GM23338 (cell line): Measurements from ENCODE around the gene KLK13. TPM values are rescaled to one million over a fixed set of nuclear protein-coding genes. Genes with fewer than 3 reads are reported as not detected.

ENCODE experiments used
- ATAC-seq: fragments of 200-7000 bp; cut with Tn5 transposase; 3 replicates; pipeline ENCODE4 v1.9.1; 2020
- DNase-seq: peaks from one replicate; pipeline ENCODE4 v3.0.0-alpha.2; 2015; ENCODE audit warnings: low spot score
- H2AFZ ChIP-seq: fragments of 200-600 bp; sonication (generic); 2 replicates; pipeline ENCODE4 v1.8.0; 2016; ENCODE audit warnings: antibody characterized with exemption, mild to moderate bottlenecking, moderate library complexity
- H3F3A ChIP-seq: fragments of 200-600 bp; sonication (generic); replicated peaks from 2 replicates; pipeline ENCODE4 v1.8.0; 2017; ENCODE audit warnings: antibody characterized with exemption, mixed run types, low read depth
- H3K27ac ChIP-seq: fragments of 200-600 bp; sonication (generic); 2 replicates; pipeline ENCODE4 v1.6.1; 2016; ENCODE audit warnings: low read depth
- H3K27me3 ChIP-seq: fragments of 200-600 bp; sonication (generic); 2 replicates; pipeline ENCODE4 v1.8.0; 2016; ENCODE audit warnings: mild to moderate bottlenecking, mixed run types, moderate library complexity; ENCODE audit not compliant: insufficient read depth
- H3K36me3 ChIP-seq: fragments of 200-600 bp; sonication (generic); 2 replicates; pipeline ENCODE4 v1.8.0; 2016; ENCODE audit warnings: mild to moderate bottlenecking; ENCODE audit not compliant: insufficient read depth
- H3K4me1 ChIP-seq: fragments of 200-600 bp; sonication (generic); 2 replicates; pipeline ENCODE4 v1.8.0; 2016; ENCODE audit warnings: mild to moderate bottlenecking, moderate library complexity; ENCODE audit not compliant: insufficient read depth
- H3K4me2 ChIP-seq: fragments of 200-600 bp; sonication (generic); 2 replicates; pipeline ENCODE4 v1.7.1; 2017; ENCODE audit warnings: mixed run types
- H3K4me3 ChIP-seq: fragments of 200-600 bp; sonication (generic); 2 replicates; pipeline ENCODE4 v1.6.1; 2016; ENCODE audit warnings: mixed run types
- H3K79me2 ChIP-seq: fragments of 200-600 bp; sonication (generic); replicated peaks from 2 replicates; pipeline ENCODE4 v1.8.0; 2017; ENCODE audit warnings: mild to moderate bottlenecking; ENCODE audit not compliant: insufficient read depth
- H3K9me2 ChIP-seq: fragments of 200-600 bp; sonication (generic); 2 replicates; pipeline ENCODE4 v1.8.0; 2017; ENCODE audit not compliant: insufficient read depth
- H4K20me1 ChIP-seq: fragments of 200-600 bp; sonication (generic); replicated peaks from 2 replicates; pipeline ENCODE4 v1.8.0; 2017; ENCODE audit warnings: mild to moderate bottlenecking; ENCODE audit not compliant: insufficient read depth
- H3K27ac Mint-ChIP-seq: 2 replicates; pipeline ENCODE4 v1.8.0; 2020; ENCODE audit warnings: inconsistent platforms, mild to moderate bottlenecking, moderate library complexity, mixed read lengths
- H3K27me3 Mint-ChIP-seq: 3 replicates; pipeline ENCODE4 v1.8.0; 2022; ENCODE audit warnings: low read depth, mild to moderate bottlenecking, moderate library complexity, mixed read lengths, inconsistent platforms; ENCODE audit not compliant: insufficient read depth, poor library complexity
- H3K36me3 Mint-ChIP-seq: 3 replicates; pipeline ENCODE4 v1.8.0; 2021; ENCODE audit warnings: low read depth, mild to moderate bottlenecking, inconsistent platforms, moderate library complexity, mixed read lengths
- H3K4me1 Mint-ChIP-seq: 3 replicates; pipeline ENCODE4 v1.8.0; 2020; ENCODE audit warnings: mild to moderate bottlenecking, inconsistent platforms, mixed read lengths
- H3K4me3 Mint-ChIP-seq: 3 replicates; pipeline ENCODE4 v1.8.0; 2021; ENCODE audit warnings: moderate library complexity, mild to moderate bottlenecking, inconsistent platforms, mixed read lengths
- H3K9me3 Mint-ChIP-seq: 3 replicates; pipeline ENCODE4 v1.8.0; 2020; ENCODE audit warnings: moderate library complexity, mild to moderate bottlenecking, inconsistent platforms, mixed read lengths
- CREB1 ChIP-seq: fragments of 250-450 bp; sonication (Bioruptor Pico); IDR thresholded peaks from 2 replicates; pipeline ENCODE4 v1.5.0; 2020; ENCODE audit warnings: low read depth, mild to moderate bottlenecking, moderate library complexity
- EZH2 ChIP-seq: fragments of 200-600 bp; sonication (generic); IDR thresholded peaks from one replicate; pipeline ENCODE4 v1.8.0; 2017; ENCODE audit warnings: antibody characterized with exemption, mild to moderate bottlenecking, low read depth; ENCODE audit not compliant: unreplicated experiment
- EZH2phosphoT487 ChIP-seq: fragments of 200-600 bp; sonication (generic); IDR thresholded peaks from one replicate; pipeline ENCODE4 v1.8.1; 2018; ENCODE audit warnings: antibody characterized with exemption; ENCODE audit not compliant: unreplicated experiment
- JUNB ChIP-seq: IDR thresholded peaks from one replicate; pipeline ENCODE4 v1.6.1; 2016; ENCODE audit warnings: antibody characterized with exemption; ENCODE audit not compliant: unreplicated experiment
- NANOG ChIP-seq: IDR thresholded peaks from 2 replicates; pipeline ENCODE4 v1.6.1; 2016; ENCODE audit warnings: antibody characterized with exemption, borderline replicate concordance
- POLR2AphosphoS5 ChIP-seq: IDR thresholded peaks from 2 replicates; pipeline ENCODE4 v1.6.1; 2016; ENCODE audit warnings: antibody characterized with exemption, low read depth
- STAT1 ChIP-seq: IDR thresholded peaks from one replicate; pipeline ENCODE4 v1.6.1; 2016; ENCODE audit warnings: antibody characterized with exemption; ENCODE audit not compliant: unreplicated experiment
- ZNF114 ChIP-seq: fragments of 250-450 bp; sonication (Bioruptor Pico); IDR thresholded peaks from 2 replicates; pipeline ENCODE4 v1.5.0; 2020; ENCODE audit warnings: mild to moderate bottlenecking, moderate library complexity
- ZNF331 ChIP-seq: fragments of 250-450 bp; sonication (Bioruptor Pico); IDR thresholded peaks from 2 replicates; pipeline ENCODE4 v1.5.0; 2020; ENCODE audit warnings: low read depth, mild to moderate bottlenecking, moderate library complexity
- polyA plus RNA-seq: library from polyadenylated mRNA; unstranded; fragments of >200 nt; fragmentation: Nextera tagmentation; extraction: Ambion mirVana; gene quantifications from 2 replicates; pipeline ENCODE4 v1.2.1, GENCODE V29; 2016
- total RNA-seq: library from RNA; depleted of rRNA; stranded (reverse); fragments of >200 nt; shearing (Covaris generic); gene quantifications from 2 replicates; pipeline ENCODE4 v1.2.3, GENCODE V29; 2014
- TF ChIP-seq, protein P1 (sequence below): IDR thresholded peaks from 2 replicates; pipeline ENCODE4 v1.6.1; 2016; ENCODE audit warnings: antibody characterized with exemption
- TF ChIP-seq, protein P2 (sequence below), 2 experiments: fragments of 200-600 bp in 1 of 2; sonication (generic) in 1 of 2; conservative IDR thresholded peaks; 2 replicates each; pipeline versions ENCODE4 v1.5.1 to v1.6.1; 2016 to 2017; ENCODE audit warnings: antibody characterized with exemption in 2 of 2, low read depth in 2 of 2, mild to moderate bottlenecking in 2 of 2, moderate library complexity in 1 of 2
- TF ChIP-seq, protein P3 (sequence below): fragments of 250-450 bp; sonication (Bioruptor Pico); IDR thresholded peaks from 2 replicates; pipeline ENCODE4 v1.5.0; 2020; ENCODE audit warnings: mild to moderate bottlenecking, moderate library complexity
- TF ChIP-seq, protein P4 (sequence below): IDR thresholded peaks from one replicate; pipeline ENCODE4 v1.6.1; 2018; ENCODE audit warnings: antibody characterized with exemption; ENCODE audit not compliant: unreplicated experiment

KLK13 gene
- total and polyA plus RNA-seq, 2 experiments from 2014 or later, result 4.5 to 5.7 TPM

DNA sequence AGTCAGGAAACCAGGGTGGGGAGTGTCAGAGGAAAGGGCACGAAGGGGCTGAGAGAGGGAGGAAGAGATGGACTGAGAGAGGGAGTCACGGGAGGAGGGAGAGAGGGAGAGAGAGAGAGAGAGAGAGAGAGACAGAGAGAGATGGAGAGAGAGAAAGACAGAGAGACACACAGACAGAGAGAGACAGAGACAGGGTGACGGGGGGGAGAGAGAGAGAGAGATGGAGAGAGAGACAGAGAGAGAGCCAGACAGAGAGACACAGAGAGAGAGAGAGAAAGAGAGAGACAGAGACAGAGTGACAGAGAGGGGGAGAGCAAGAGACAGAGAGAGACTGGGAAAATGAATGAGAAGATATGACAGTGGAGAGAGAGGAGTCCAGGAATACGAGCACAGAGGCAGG lies 18.3 kb upstream of the KLK13 start:
- H3K27ac Mint-ChIP-seq, result no peak overlapping the region
- Histone ChIP-seq H3K27me3 (no peaks in the 10 kb centered on the region), H3K4me2 (no peak overlapping the region), H3K4me3 (no peak overlapping the region), H3F3A (no peaks in the 10 kb centered on the region), H3K9me2 (no peaks in the 10 kb centered on the region), H4K20me1 (no peaks in the 10 kb centered on the region), H3K79me2 (no peaks in the 10 kb centered on the region), H2AFZ (no peak overlapping the region), H3K27ac (no peak overlapping the region), H3K36me3 (no peaks in the 10 kb centered on the region), H3K4me1 (no peaks in the 10 kb centered on the region)
- peaks cover 27% of the 10 kb centered on the region for H3K27me3 Mint-ChIP-seq
- no peaks in the 10 kb centered on the region for H3K9me3 Mint-ChIP-seq
- ATAC-seq (no peak), DNase-seq (no peak)
- no peak overlapping the region; the same call in 2 of the 3 replicates for H3K4me3 Mint-ChIP-seq
- no peaks in the 10 kb centered on the region; the same call in 2 of the 3 replicates for H3K36me3 Mint-ChIP-seq
- peaks cover 25% of the 10 kb centered on the region for H3K4me1 Mint-ChIP-seq
- no peak for TF ChIP-seq JUNB
- TF ChIP-seq CREB1 (CRISPR knock-in tag), result no peak
- TF ChIP-seq EZH2, result no peak
- no peak for TF ChIP-seq POLR2AphosphoS5
- TF ChIP-seq, protein P1, sequence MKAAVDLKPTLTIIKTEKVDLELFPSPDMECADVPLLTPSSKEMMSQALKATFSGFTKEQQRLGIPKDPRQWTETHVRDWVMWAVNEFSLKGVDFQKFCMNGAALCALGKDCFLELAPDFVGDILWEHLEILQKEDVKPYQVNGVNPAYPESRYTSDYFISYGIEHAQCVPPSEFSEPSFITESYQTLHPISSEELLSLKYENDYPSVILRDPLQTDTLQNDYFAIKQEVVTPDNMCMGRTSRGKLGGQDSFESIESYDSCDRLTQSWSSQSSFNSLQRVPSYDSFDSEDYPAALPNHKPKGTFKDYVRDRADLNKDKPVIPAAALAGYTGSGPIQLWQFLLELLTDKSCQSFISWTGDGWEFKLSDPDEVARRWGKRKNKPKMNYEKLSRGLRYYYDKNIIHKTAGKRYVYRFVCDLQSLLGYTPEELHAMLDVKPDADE, result no peak
- TF ChIP-seq NANOG, result no peak
- TF ChIP-seq, protein P2, sequence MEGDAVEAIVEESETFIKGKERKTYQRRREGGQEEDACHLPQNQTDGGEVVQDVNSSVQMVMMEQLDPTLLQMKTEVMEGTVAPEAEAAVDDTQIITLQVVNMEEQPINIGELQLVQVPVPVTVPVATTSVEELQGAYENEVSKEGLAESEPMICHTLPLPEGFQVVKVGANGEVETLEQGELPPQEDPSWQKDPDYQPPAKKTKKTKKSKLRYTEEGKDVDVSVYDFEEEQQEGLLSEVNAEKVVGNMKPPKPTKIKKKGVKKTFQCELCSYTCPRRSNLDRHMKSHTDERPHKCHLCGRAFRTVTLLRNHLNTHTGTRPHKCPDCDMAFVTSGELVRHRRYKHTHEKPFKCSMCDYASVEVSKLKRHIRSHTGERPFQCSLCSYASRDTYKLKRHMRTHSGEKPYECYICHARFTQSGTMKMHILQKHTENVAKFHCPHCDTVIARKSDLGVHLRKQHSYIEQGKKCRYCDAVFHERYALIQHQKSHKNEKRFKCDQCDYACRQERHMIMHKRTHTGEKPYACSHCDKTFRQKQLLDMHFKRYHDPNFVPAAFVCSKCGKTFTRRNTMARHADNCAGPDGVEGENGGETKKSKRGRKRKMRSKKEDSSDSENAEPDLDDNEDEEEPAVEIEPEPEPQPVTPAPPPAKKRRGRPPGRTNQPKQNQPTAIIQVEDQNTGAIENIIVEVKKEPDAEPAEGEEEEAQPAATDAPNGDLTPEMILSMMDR (conservative IDR thresholded peaks at IDR 0.05; ENCODE audit: low read depth in 2 of 2), result no peak
- no peak for TF ChIP-seq EZH2phosphoT487
- TF ChIP-seq, protein P3, sequence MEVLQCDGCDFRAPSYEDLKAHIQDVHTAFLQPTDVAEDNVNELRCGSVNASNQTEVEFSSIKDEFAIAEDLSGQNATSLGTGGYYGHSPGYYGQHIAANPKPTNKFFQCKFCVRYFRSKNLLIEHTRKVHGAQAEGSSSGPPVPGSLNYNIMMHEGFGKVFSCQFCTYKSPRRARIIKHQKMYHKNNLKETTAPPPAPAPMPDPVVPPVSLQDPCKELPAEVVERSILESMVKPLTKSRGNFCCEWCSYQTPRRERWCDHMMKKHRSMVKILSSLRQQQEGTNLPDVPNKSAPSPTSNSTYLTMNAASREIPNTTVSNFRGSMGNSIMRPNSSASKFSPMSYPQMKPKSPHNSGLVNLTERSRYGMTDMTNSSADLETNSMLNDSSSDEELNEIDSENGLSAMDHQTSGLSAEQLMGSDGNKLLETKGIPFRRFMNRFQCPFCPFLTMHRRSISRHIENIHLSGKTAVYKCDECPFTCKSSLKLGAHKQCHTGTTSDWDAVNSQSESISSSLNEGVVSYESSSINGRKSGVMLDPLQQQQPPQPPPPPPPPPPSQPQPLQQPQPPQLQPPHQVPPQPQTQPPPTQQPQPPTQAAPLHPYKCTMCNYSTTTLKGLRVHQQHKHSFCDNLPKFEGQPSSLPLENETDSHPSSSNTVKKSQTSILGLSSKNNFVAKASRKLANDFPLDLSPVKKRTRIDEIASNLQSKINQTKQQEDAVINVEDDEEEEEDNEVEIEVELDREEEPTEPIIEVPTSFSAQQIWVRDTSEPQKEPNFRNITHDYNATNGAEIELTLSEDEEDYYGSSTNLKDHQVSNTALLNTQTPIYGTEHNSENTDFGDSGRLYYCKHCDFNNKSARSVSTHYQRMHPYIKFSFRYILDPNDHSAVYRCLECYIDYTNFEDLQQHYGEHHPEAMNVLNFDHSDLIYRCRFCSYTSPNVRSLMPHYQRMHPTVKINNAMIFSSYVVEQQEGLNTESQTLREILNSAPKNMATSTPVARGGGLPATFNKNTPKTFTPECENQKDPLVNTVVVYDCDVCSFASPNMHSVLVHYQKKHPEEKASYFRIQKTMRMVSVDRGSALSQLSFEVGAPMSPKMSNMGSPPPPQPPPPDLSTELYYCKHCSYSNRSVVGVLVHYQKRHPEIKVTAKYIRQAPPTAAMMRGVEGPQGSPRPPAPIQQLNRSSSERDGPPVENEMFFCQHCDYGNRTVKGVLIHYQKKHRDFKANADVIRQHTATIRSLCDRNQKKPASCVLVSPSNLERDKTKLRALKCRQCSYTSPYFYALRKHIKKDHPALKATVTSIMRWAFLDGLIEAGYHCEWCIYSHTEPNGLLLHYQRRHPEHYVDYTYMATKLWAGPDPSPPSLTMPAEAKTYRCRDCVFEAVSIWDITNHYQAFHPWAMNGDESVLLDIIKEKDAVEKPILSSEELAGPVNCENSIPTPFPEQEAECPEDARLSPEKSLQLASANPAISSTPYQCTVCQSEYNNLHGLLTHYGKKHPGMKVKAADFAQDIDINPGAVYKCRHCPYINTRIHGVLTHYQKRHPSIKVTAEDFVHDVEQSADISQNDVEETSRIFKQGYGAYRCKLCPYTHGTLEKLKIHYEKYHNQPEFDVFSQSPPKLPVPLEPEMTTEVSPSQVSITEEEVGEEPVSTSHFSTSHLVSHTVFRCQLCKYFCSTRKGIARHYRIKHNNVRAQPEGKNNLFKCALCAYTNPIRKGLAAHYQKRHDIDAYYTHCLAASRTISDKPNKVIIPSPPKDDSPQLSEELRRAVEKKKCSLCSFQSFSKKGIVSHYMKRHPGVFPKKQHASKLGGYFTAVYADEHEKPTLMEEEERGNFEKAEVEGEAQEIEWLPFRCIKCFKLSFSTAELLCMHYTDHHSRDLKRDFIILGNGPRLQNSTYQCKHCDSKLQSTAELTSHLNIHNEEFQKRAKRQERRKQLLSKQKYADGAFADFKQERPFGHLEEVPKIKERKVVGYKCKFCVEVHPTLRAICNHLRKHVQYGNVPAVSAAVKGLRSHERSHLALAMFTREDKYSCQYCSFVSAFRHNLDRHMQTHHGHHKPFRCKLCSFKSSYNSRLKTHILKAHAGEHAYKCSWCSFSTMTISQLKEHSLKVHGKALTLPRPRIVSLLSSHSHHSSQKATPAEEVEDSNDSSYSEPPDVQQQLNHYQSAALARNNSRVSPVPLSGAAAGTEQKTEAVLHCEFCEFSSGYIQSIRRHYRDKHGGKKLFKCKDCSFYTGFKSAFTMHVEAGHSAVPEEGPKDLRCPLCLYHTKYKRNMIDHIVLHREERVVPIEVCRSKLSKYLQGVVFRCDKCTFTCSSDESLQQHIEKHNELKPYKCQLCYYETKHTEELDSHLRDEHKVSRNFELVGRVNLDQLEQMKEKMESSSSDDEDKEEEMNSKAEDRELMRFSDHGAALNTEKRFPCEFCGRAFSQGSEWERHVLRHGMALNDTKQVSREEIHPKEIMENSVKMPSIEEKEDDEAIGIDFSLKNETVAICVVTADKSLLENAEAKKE (CRISPR knock-in tag), result no peak
- TF ChIP-seq STAT1, result no peak
- no peak for TF ChIP-seq ZNF331 (CRISPR knock-in tag)
- TF ChIP-seq, protein P4, sequence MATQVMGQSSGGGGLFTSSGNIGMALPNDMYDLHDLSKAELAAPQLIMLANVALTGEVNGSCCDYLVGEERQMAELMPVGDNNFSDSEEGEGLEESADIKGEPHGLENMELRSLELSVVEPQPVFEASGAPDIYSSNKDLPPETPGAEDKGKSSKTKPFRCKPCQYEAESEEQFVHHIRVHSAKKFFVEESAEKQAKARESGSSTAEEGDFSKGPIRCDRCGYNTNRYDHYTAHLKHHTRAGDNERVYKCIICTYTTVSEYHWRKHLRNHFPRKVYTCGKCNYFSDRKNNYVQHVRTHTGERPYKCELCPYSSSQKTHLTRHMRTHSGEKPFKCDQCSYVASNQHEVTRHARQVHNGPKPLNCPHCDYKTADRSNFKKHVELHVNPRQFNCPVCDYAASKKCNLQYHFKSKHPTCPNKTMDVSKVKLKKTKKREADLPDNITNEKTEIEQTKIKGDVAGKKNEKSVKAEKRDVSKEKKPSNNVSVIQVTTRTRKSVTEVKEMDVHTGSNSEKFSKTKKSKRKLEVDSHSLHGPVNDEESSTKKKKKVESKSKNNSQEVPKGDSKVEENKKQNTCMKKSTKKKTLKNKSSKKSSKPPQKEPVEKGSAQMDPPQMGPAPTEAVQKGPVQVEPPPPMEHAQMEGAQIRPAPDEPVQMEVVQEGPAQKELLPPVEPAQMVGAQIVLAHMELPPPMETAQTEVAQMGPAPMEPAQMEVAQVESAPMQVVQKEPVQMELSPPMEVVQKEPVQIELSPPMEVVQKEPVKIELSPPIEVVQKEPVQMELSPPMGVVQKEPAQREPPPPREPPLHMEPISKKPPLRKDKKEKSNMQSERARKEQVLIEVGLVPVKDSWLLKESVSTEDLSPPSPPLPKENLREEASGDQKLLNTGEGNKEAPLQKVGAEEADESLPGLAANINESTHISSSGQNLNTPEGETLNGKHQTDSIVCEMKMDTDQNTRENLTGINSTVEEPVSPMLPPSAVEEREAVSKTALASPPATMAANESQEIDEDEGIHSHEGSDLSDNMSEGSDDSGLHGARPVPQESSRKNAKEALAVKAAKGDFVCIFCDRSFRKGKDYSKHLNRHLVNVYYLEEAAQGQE, result no peak
- TF ChIP-seq ZNF114 (CRISPR knock-in tag), result no peak
